Cardiac muscle cell (in vitro differentiated cells and primary cell): ENCODE results near the gene FLAD1. TPM values are rescaled to one million over a fixed set of nuclear protein-coding genes. Genes with fewer than 3 reads are reported as not detected.

Experiments used
- DNase-seq, 2 donors: peaks; one replicate each; pipeline versions ENCODE4 v3.0.0 to v3.0.0-alpha.2; 2010 to 2017; ENCODE audit warnings: low read depth in 1 of 2, low spot score in 1 of 2
- H3K27ac ChIP-seq: fragments of 200-600 bp; sonication (generic); 2 replicates; pipeline ENCODE4 v1.5.1; 2016
- H3K27me3 ChIP-seq: fragments of 200-600 bp; sonication (generic); 2 replicates; pipeline ENCODE4 v1.6.0; 2016; ENCODE audit warnings: control low read depth
- H3K36me3 ChIP-seq: fragments of 200-600 bp; sonication (generic); 2 replicates; pipeline ENCODE4 v1.5.1; 2016; ENCODE audit warnings: control low read depth
- H3K4me1 ChIP-seq: fragments of 200-600 bp; sonication (generic); 2 replicates; pipeline ENCODE4 v1.8.1; 2017; ENCODE audit warnings: low read depth, mild to moderate bottlenecking, mixed run types
- H3K4me3 ChIP-seq: fragments of 200-600 bp; sonication (generic); 2 replicates; pipeline ENCODE4 v1.5.1; 2016; ENCODE audit warnings: mild to moderate bottlenecking
- H3K9me3 ChIP-seq: fragments of 200-600 bp; sonication (generic); 2 replicates; pipeline ENCODE4 v1.5.1; 2017; ENCODE audit warnings: low read depth, mild to moderate bottlenecking, control low read depth
- polyA plus RNA-seq: library from polyadenylated mRNA; unstranded; fragments of >200 nt; fragmentation: Nextera tagmentation; extraction: Ambion mirVana; gene quantifications from 2 replicates; pipeline ENCODE4 v1.2.1, GENCODE V29; 2016
- total RNA-seq: library from RNA; depleted of rRNA; stranded (reverse); fragments of >200 nt; gene quantifications from 2 replicates; pipeline ENCODE4 v1.2.3, GENCODE V29; 2016
- TF ChIP-seq, protein P1 (sequence below): IDR thresholded peaks from 2 replicates; pipeline ENCODE4 v1.5.1; 2012; ENCODE audit warnings: low read depth, mild to moderate bottlenecking, low read length

Gene FLAD1
- total and polyA plus RNA-seq, 2 experiments from 2014 or later = 34.3 to 60.8 TPM

DNA sequence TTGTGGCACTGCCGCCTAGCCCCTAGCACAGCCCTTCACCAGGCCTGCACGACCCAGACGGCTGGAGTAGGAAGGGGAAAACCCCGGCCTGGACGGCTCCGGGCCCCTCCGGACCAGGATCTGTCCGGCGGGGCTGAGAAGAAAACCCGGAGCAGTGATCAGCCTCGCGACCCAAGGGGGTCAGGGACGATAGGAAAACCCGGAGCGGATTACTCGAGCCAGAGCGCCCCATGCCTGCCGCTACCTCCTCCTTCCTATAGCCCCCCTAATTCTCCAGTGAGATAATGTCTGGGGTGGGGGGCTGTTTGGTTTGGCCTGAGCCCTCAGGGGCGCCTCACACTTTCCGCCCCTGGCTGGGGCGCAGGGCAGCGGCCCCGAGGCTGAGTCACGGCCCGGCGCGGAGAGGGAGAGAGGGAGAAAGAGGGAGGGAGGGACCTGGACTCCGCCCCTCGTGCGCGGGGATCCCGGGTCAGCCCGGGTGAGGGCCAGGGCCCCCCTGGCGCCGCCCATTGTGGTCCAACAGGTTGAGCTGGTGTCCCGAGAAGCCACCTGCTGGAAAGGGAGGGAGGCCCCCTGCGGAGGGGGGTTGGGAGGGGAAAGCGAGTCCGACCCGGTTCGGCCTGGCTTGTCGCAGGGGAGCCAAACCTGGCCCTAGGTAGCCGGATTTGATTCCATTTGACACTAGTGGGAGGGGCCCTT is 17.7 kb downstream of the FLAD1 start:
- Histone ChIP-seq H3K4me3 (peak overlapping the region; percentile 75), H3K4me1 (peaks cover 10% of the 10 kb centered on the region), H3K27me3 (no peaks in the 10 kb centered on the region), H3K27ac (peak overlapping the region; percentile 85), H3K9me3 (no peaks in the 10 kb centered on the region), H3K36me3 (no peaks in the 10 kb centered on the region)
- TF ChIP-seq, protein P1, sequence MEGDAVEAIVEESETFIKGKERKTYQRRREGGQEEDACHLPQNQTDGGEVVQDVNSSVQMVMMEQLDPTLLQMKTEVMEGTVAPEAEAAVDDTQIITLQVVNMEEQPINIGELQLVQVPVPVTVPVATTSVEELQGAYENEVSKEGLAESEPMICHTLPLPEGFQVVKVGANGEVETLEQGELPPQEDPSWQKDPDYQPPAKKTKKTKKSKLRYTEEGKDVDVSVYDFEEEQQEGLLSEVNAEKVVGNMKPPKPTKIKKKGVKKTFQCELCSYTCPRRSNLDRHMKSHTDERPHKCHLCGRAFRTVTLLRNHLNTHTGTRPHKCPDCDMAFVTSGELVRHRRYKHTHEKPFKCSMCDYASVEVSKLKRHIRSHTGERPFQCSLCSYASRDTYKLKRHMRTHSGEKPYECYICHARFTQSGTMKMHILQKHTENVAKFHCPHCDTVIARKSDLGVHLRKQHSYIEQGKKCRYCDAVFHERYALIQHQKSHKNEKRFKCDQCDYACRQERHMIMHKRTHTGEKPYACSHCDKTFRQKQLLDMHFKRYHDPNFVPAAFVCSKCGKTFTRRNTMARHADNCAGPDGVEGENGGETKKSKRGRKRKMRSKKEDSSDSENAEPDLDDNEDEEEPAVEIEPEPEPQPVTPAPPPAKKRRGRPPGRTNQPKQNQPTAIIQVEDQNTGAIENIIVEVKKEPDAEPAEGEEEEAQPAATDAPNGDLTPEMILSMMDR = no peak
- peak; percentile 87 to 94 for DNase-seq

DNA sequence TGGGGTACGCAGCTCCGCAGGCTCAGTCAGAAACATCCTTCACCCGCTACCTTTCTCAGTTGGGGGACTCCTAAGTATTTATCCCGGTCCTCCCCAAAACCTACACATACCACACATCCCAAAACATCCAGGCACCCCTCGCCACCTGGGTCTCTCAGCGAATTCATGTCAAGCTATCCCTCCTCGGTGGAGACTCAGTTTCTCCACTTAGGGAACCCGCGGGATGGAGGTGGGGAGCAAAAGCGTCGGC is 18.2 kb downstream of the FLAD1 start:
- Histone ChIP-seq H3K27ac (peak overlapping the region; percentile 85), H3K4me3 (peak overlapping the region; percentile 75), H3K36me3 (no peaks in the 10 kb centered on the region), H3K4me1 (peaks cover 10% of the 10 kb centered on the region), H3K27me3 (no peaks in the 10 kb centered on the region), H3K9me3 (no peaks in the 10 kb centered on the region)
- no peak for DNase-seq
- TF ChIP-seq, protein P1 = no peak

DNA sequence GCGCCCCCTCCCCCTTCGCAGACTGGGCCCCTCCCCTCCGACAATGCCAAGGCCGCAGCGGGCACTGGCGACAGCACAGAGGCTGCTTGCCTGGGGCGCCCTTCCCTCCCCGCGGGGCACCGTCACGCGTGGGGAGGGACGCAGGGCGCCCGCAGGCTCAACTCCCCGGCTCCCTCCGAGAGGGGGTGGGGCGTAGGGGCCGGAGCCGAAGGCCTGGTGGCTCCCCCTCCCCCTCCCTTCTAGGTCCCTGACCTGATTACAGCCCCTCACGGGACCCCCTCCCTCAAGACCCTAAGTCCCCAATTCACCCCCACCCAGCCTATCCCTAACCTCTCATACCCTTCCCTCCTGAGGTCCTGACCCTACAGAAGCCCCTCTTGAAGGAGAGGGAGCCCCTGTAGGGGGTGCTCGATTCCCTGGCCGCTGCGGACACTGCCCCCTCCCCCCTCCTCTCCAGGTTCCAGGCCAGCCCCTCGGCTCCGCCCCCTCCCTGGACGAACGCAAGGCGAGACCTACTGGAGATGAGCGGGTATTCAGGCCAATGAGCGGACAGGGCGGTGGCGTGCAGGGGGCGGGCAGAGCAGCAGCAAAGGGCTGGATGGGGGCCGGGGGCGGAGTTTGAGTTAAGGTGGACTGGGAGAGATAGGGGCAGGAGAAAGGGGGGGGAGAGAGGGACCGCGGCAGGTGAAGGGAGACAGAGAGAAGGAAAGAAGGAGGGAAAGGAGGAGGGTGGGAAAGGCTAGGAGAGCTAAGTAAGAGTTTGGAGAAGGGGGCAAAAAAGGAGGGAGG is 18.7 kb downstream of the FLAD1 start:
- H3K27ac ChIP-seq = peak overlapping the region; percentile 85
- H3K4me3 ChIP-seq = peak overlapping the region; percentile 75
- H3K27me3 ChIP-seq = no peaks in the 10 kb centered on the region
- no peaks in the 10 kb centered on the region for H3K36me3 ChIP-seq
- H3K9me3 ChIP-seq = no peaks in the 10 kb centered on the region
- DNase-seq = peak; percentile 99 to 100
- peaks cover 10% of the 10 kb centered on the region for H3K4me1 ChIP-seq
- TF ChIP-seq, protein P1 = peak; percentile 64

DNA sequence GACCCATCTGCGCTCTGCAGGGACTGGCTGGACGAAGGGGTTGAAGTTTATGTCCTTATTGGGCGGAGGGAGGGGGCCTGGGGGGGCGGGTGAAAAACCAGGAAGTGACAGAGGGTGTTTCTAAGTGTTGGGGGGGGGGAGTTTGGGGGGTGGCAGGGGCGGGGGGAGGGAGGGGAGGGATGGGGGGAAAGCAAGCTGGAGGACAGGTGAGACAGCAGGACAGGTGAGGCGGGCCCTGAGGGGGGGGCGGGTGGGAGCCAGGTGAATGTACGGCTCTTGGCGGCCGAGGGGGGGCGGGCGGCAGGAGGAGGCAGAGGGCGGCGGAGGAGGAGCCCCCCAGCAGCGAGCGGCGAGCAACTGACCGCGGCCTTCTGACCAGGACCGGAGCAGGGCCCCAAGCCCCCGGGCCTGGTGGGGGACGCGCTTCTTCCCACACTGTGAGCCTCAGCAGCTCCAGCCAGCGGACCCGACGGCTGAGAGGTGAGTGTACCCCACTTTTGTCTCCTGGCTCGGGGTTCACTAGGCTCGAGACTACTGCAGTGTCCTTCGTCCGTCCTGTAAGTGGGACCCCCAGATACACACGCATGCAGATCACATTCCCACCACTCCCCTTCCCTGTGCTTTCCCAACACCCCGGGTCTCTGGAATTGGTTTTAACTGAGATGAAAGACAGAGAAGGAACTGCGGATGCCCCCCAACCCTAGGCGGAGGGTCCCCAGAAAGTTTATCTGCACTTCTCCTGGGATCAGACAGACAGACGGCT is 19.5 kb downstream of the FLAD1 start, which contains the start of gene ZBTB7B:
Gene ZBTB7B (plus strand): TSS at position 339 of the 763 bp plus-strand sequence. CDS start 11,859 bp downstream, outside the sequence.
- peak; percentile 47 for DNase-seq
- peaks cover 10% of the 10 kb centered on the region for H3K4me1 ChIP-seq
- H3K4me3 ChIP-seq = peak within 1 kb of the TSS; percentile 75
- H3K9me3 ChIP-seq = no peaks in the 10 kb centered on the region
- peak within 1 kb of the TSS; percentile 85 for H3K27ac ChIP-seq
- H3K27me3 ChIP-seq = no peaks in the 10 kb centered on the region
- TF ChIP-seq, protein P1 = no peak
- no peaks in the 10 kb centered on the region for H3K36me3 ChIP-seq

DNA sequence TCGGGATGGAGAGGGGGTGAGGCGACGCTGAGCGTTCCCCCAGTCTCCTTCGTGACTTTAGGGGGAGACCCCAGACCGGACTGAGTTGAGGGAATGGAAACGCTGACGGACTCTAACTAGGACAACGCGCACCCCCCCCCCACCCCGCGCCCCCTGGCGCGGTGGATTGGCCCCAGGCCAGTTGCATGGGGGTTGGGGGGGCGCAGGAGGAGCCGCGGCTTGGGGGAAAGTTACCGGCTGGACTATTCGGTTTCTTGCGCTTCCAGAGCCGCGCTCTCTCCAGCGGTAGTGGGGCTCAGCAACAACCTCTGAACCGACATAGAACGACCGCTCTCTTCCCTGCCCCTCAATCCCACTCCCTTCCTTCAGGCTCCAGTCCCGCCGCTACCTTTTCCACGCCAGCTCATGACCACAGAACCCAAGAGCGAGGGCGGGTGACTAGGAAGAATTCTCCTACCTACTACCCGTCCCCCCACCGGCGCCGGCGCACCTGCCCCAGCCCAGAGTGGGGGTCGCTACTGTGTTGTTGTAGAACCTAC is 20.2 kb downstream of the FLAD1 start:
- H3K4me1 ChIP-seq = peaks cover 10% of the 10 kb centered on the region
- peak; percentile 34 to 55 for DNase-seq
- H3K27me3 ChIP-seq = no peaks in the 10 kb centered on the region
- H3K9me3 ChIP-seq = no peaks in the 10 kb centered on the region
- H3K36me3 ChIP-seq = no peaks in the 10 kb centered on the region
- TF ChIP-seq, protein P1 = no peak
- H3K4me3 ChIP-seq = peak overlapping the region; percentile 75
- peak overlapping the region; percentile 79 for H3K27ac ChIP-seq
